CD4-positive, alpha-beta T cell (primary cell): ENCODE data around the gene PTGFRN. TPM values are rescaled to one million over a fixed set of nuclear protein-coding genes. Genes with fewer than 3 reads are reported as not detected.

Experiments
- ATAC-seq: fragments of 200-7000 bp; cut with Tn5 transposase; one replicate; pipeline ENCODE4 v1.10.0; 2022; ENCODE audit warnings: mild to moderate bottlenecking; ENCODE audit not compliant: poor library complexity
- CTCF ChIA-PET: fragments of 350-600 bp; sonication (Branson Sonifier 250); formaldehyde crosslinking; loops from one replicate; lab custom pipeline; 2021; ENCODE audit warnings: antibody characterized with exemption, inconsistent platforms; lab: Charles Lee
- POLR2A ChIA-PET: fragments of 350-600 bp; sonication (Branson Sonifier 250); formaldehyde crosslinking; loops from one replicate; lab custom pipeline; 2021; ENCODE audit warnings: antibody characterized with exemption, inconsistent platforms; lab: Charles Lee
- DNase-seq, 14 experiments: peaks; one replicate each; pipeline ENCODE4 v3.0.0-alpha.2; 2013 to 2020; ENCODE audit warnings: mixed read lengths in 2 of 14
- H3K27ac ChIP-seq, 2 donors: one replicate each; pipeline versions ENCODE4 v1.5.1 to v1.7.0; 2013; ENCODE audit warnings: low read length in 2 of 2, low read depth in 1 of 2, mild to moderate bottlenecking in 1 of 2
- H3K27me3 ChIP-seq, 2 experiments: 1 replicate in 1 of 2; 2 replicates in 1 of 2; pipeline versions ENCODE4 v1.6.1 to v1.7.0; 2013; ENCODE audit warnings: low read length in 2 of 2, control low read depth in 1 of 2, mild to moderate bottlenecking in 1 of 2, moderate library complexity in 1 of 2; ENCODE audit not compliant: insufficient read depth in 2 of 2, control insufficient read depth in 1 of 2
- H3K36me3 ChIP-seq: one replicate; pipeline ENCODE4 v1.6.1; 2013; ENCODE audit warnings: low read length, control low read depth; ENCODE audit not compliant: insufficient read depth
- H3K4me1 ChIP-seq: one replicate; pipeline ENCODE4 v1.6.1; 2013; ENCODE audit warnings: low read length, control low read depth; ENCODE audit not compliant: insufficient read depth
- H3K4me3 ChIP-seq: one replicate; pipeline ENCODE4 v1.5.1; 2013; ENCODE audit warnings: mild to moderate bottlenecking, low read length, moderate library complexity
- H3K9me3 ChIP-seq, 2 experiments: 1 replicate in 1 of 2; 2 replicates in 1 of 2; pipeline versions ENCODE4 v1.6.1 to v1.7.0; 2013; ENCODE audit warnings: low read length in 2 of 2, mild to moderate bottlenecking in 2 of 2, control low read depth in 1 of 2, moderate library complexity in 1 of 2; ENCODE audit not compliant: control insufficient read depth in 1 of 2, insufficient read depth in 1 of 2
- H3K27ac Mint-ChIP-seq: one replicate; pipeline ENCODE4 v1.8.0; 2020; ENCODE audit warnings: mixed read lengths
- H3K27me3 Mint-ChIP-seq: one replicate; pipeline ENCODE4 v1.8.0; 2021; ENCODE audit warnings: mixed read lengths
- H3K36me3 Mint-ChIP-seq: one replicate; pipeline ENCODE4 v1.8.0; 2021; ENCODE audit warnings: low read depth, mixed read lengths
- H3K4me1 Mint-ChIP-seq: one replicate; pipeline ENCODE4 v1.8.0; 2021; ENCODE audit warnings: low read depth, mixed read lengths
- H3K4me3 Mint-ChIP-seq: one replicate; pipeline ENCODE4 v1.8.0; 2020; ENCODE audit warnings: mild to moderate bottlenecking, mixed read lengths
- H3K9me3 Mint-ChIP-seq: one replicate; pipeline ENCODE4 v1.8.0; 2020; ENCODE audit warnings: mixed read lengths
- CTCF ChIP-seq: fragments of 200-600 bp; IDR thresholded peaks from one replicate; pipeline ENCODE4 v1.8.0; 2022; ENCODE audit warnings: antibody characterized with exemption, mild to moderate bottlenecking
- intact Hi-C, 2 experiments: fragments of 100-400 bp; cut with DNase I in 1 of 2; cut with micrococcal nuclease in 1 of 2; formaldehyde crosslinking; loops; one replicate each; pipeline versions ENCODE4 v1.15.1 to v1.9.0; 2023 to 2025; cut with DNase I, micrococcal nuclease
- total RNA-seq, 174 experiments: library from RNA in 2 of 174; stranded (reverse) in 2 of 174; gene quantifications; one replicate each; pipeline ENCODE4 v1.2.3 and lab custom pipeline; 2021 to 2026

The PTGFRN gene
- total RNA-seq, 2 experiments from 2014 or later: 0.38 to 0.45 TPM

- Mint-ChIP-seq H3K27ac (no peak overlapping the region), H3K27me3 (no peaks in the 10 kb centered on the region), H3K4me1 (peaks cover 12% of the 10 kb centered on the region), H3K9me3 (peaks cover 3% of the 10 kb centered on the region), H3K36me3 (no peaks in the 10 kb centered on the region), H3K4me3 (no peak overlapping the region)
- ChIA-PET CTCF (no interaction called here), POLR2A (interaction anchor here (1.1 kb wide), 1 partner anchor 11 kb away, joined by 3 read pairs; no protein-coding TSS in a partner anchor)
- Histone ChIP-seq H3K9me3 (no peaks in the 10 kb centered on the region), H3K27ac (no peak overlapping the region), H3K27me3 (no peaks in the 10 kb centered on the region), H3K4me3 (no peak overlapping the region), H3K4me1 (peaks cover 3% of the 10 kb centered on the region), H3K36me3 (peaks cover 6% of the 10 kb centered on the region)
- intact Hi-C loops: loop anchor here in 1 of 2 experiments (5.0 kb wide), 1 partner anchor 41 kb away; no protein-coding TSS in a partner anchor
- no peak for TF ChIP-seq CTCF
- ATAC-seq (no peak), DNase-seq (no peak)
Observed at GRCh38 chr1:117038236-117038635, 128.5 kb downstream of the PTGFRN start.

Other genes starting within 250 kb of the PTGFRN start
- under 1 TPM; 0.08 to 0.22 TPM for gene IGSF3, start 242.2 kb upstream of the PTGFRN start, total RNA-seq
- 100 to 1,000 TPM; 150 to 151 TPM for gene CD2, start 155.5 kb upstream of the PTGFRN start, total RNA-seq
- gene CD101, start 91.8 kb downstream of the PTGFRN start, total RNA-seq: 1 to 10 TPM; 2.1 to 2.2 TPM
- gene TTF2, start 150.4 kb downstream of the PTGFRN start, total RNA-seq: 10 to 100 TPM; 35.4 to 36.6 TPM
- gene TRIM45, start 211.8 kb downstream of the PTGFRN start, total RNA-seq: under 1 TPM; 0.25 to 0.88 TPM